H9 (cell line): ENCODE results near the gene YWHAQ. TPM values are rescaled to one million over a fixed set of nuclear protein-coding genes. Genes with fewer than 3 reads are reported as not detected.

Experiments
- DNase-seq: peaks from one replicate; pipeline ENCODE4 v3.0.0-alpha.2; 2017
- H2AFZ ChIP-seq: one replicate; pipeline ENCODE4 v1.6.1; 2013; ENCODE audit warnings: mild to moderate bottlenecking, low read length, control low read depth, moderate library complexity
- H2AK5ac ChIP-seq: 2 replicates; pipeline ENCODE4 v1.6.1; 2013; ENCODE audit warnings: low read length, control low read depth, mixed read lengths; ENCODE audit not compliant: insufficient read length
- H2BK120ac ChIP-seq: one replicate; pipeline ENCODE4 v1.6.1; 2013; ENCODE audit warnings: low read depth, mild to moderate bottlenecking, low read length, control low read depth, inconsistent platforms; ENCODE audit not compliant: poor library complexity, severe bottlenecking
- H2BK12ac ChIP-seq: 2 replicates; pipeline ENCODE4 v1.6.1; 2013; ENCODE audit warnings: low read length, control low read depth, mixed read lengths, low read depth; ENCODE audit not compliant: insufficient read length
- H2BK15ac ChIP-seq: 2 replicates; pipeline ENCODE4 v1.6.1; 2013; ENCODE audit warnings: low read depth, low read length, control low read depth
- H2BK20ac ChIP-seq: one replicate; pipeline ENCODE4 v1.6.1; 2013; ENCODE audit warnings: low read depth, mild to moderate bottlenecking, low read length, control low read depth, inconsistent platforms; ENCODE audit not compliant: poor library complexity, severe bottlenecking
- H2BK5ac ChIP-seq: 2 replicates; pipeline ENCODE4 v1.6.1; 2013; ENCODE audit warnings: low read length, control low read depth, mixed read lengths; ENCODE audit not compliant: insufficient read length
- H3K14ac ChIP-seq: 2 replicates; pipeline ENCODE4 v1.6.1; 2013; ENCODE audit warnings: low read length, control low read depth; ENCODE audit not compliant: insufficient read depth
- H3K18ac ChIP-seq: 2 replicates; pipeline ENCODE4 v1.6.1; 2013; ENCODE audit warnings: low read depth, mild to moderate bottlenecking, mixed read lengths, low read length, control low read depth; ENCODE audit not compliant: insufficient read length
- H3K23ac ChIP-seq: 2 replicates; pipeline ENCODE4 v1.6.1; 2013; ENCODE audit warnings: low read length, control low read depth, mixed read lengths, low read depth; ENCODE audit not compliant: insufficient read length
- H3K23me2 ChIP-seq: 2 replicates; pipeline ENCODE4 v1.6.1; 2013; ENCODE audit warnings: low read depth, mild to moderate bottlenecking, mixed read lengths, low read length, control low read depth; ENCODE audit not compliant: insufficient read length, poor library complexity, severe bottlenecking
- H3K27ac ChIP-seq: 2 replicates; pipeline ENCODE4 v1.5.1; 2013; ENCODE audit warnings: low read length, control low read depth, mixed read lengths, low read depth; ENCODE audit not compliant: insufficient read length
- H3K27me3 ChIP-seq: 2 replicates; pipeline ENCODE4 v1.6.1; 2013; ENCODE audit warnings: low read length, control low read depth, inconsistent platforms; ENCODE audit not compliant: insufficient read depth
- H3K4ac ChIP-seq: 2 replicates; pipeline ENCODE4 v1.6.1; 2013; ENCODE audit warnings: low read depth, mild to moderate bottlenecking, control low read depth, inconsistent platforms, low read length, moderate library complexity
- H3K4me1 ChIP-seq: 2 replicates; pipeline ENCODE4 v1.6.1; 2013; ENCODE audit warnings: low read length, control low read depth, inconsistent platforms; ENCODE audit not compliant: insufficient read depth
- H3K4me2 ChIP-seq: 2 replicates; pipeline ENCODE4 v1.6.1; 2013; ENCODE audit warnings: low read length, control low read depth, mixed read lengths; ENCODE audit not compliant: insufficient read length, insufficient read depth
- H3K56ac ChIP-seq: 2 replicates; pipeline ENCODE4 v1.6.1; 2013; ENCODE audit warnings: low read depth, mild to moderate bottlenecking, mixed read lengths, low read length, control low read depth; ENCODE audit not compliant: insufficient read length
- H3K79me1 ChIP-seq: 2 replicates; pipeline ENCODE4 v1.6.1; 2013; ENCODE audit warnings: low read depth, mild to moderate bottlenecking, moderate library complexity, low read length, control low read depth, inconsistent platforms; ENCODE audit not compliant: insufficient read depth, poor library complexity, severe bottlenecking
- H3K79me2 ChIP-seq: 2 replicates; pipeline ENCODE4 v1.6.1; 2013; ENCODE audit warnings: low read length, control low read depth, inconsistent platforms; ENCODE audit not compliant: insufficient read depth
- H3K9ac ChIP-seq: 2 replicates; pipeline ENCODE4 v1.6.1; 2013; ENCODE audit warnings: low read length, control low read depth, mixed read lengths; ENCODE audit not compliant: insufficient read length; ENCODE audit errors: extremely low read depth
- H3K9me3 ChIP-seq: one replicate; pipeline ENCODE4 v1.6.1; 2013; ENCODE audit warnings: low read depth, low read length, inconsistent platforms; ENCODE audit not compliant: control insufficient read depth
- H3T11ph ChIP-seq: one replicate; pipeline ENCODE4 v1.6.1; 2013; ENCODE audit warnings: mild to moderate bottlenecking, low read length, control low read depth, inconsistent platforms
- H4K20me1 ChIP-seq: one replicate; pipeline ENCODE4 v1.6.1; 2013; ENCODE audit not compliant: control insufficient read depth, insufficient read length, insufficient read depth
- H4K5ac ChIP-seq: 2 replicates; pipeline ENCODE4 v1.6.1; 2013; ENCODE audit warnings: low read depth, mild to moderate bottlenecking, mixed read lengths, low read length, control low read depth; ENCODE audit not compliant: insufficient read length
- H4K8ac ChIP-seq: replicated peaks from 2 replicates; pipeline ENCODE4 v1.6.1; 2013; ENCODE audit warnings: low read length, control low read depth, mixed read lengths, low read depth; ENCODE audit not compliant: insufficient read length
- H4K91ac ChIP-seq: 2 replicates; pipeline ENCODE4 v1.6.1; 2013; ENCODE audit warnings: low read depth, mild to moderate bottlenecking, moderate library complexity, mixed read lengths, low read length, control low read depth; ENCODE audit not compliant: insufficient read length
- H3K27ac Mint-ChIP-seq, 3 experiments: 2 replicates in 2 of 3; 3 replicates in 1 of 3; pipeline ENCODE4 v1.8.0; 2020 to 2021; ENCODE audit warnings: mixed read lengths in 3 of 3, mild to moderate bottlenecking in 1 of 3, moderate library complexity in 1 of 3
- H3K27me3 Mint-ChIP-seq: 2 replicates; pipeline ENCODE4 v1.8.0; 2021; ENCODE audit warnings: low read depth, mild to moderate bottlenecking, moderate library complexity, mixed read lengths
- H3K36me3 Mint-ChIP-seq, 3 experiments: 2 replicates in 2 of 3; 3 replicates in 1 of 3; pipeline ENCODE4 v1.8.0; 2020 to 2021; ENCODE audit warnings: low read depth in 3 of 3, mixed read lengths in 3 of 3; ENCODE audit not compliant: insufficient read depth in 1 of 3
- H3K4me1 Mint-ChIP-seq, 2 experiments: 2 replicates each; pipeline ENCODE4 v1.8.0; 2020; ENCODE audit warnings: mixed read lengths in 2 of 2
- H3K4me3 Mint-ChIP-seq, 2 experiments: 2 replicates in 1 of 2; 3 replicates in 1 of 2; pipeline ENCODE4 v1.8.0; 2020 to 2021; ENCODE audit warnings: mild to moderate bottlenecking in 2 of 2, mixed read lengths in 2 of 2, moderate library complexity in 1 of 2
- H3K9me3 Mint-ChIP-seq, 2 experiments: 2 replicates in 1 of 2; 3 replicates in 1 of 2; pipeline ENCODE4 v1.8.0; 2020; ENCODE audit warnings: mild to moderate bottlenecking in 2 of 2, mixed read lengths in 2 of 2, moderate library complexity in 1 of 2
- CTCF ChIP-seq: fragments of 200-600 bp; sonication (generic); conservative IDR thresholded peaks from 3 replicates; pipeline ENCODE4 v1.8.0; 2021; ENCODE audit warnings: antibody characterized with exemption, mild to moderate bottlenecking
- WGBS: extraction: QIAGEN DNeasy Blood & Tissue Kit; methylation state at CpG from one replicate; pipeline ENCODE4 v1.1.7; 2013; ENCODE audit warnings: missing lambda C conversion rate, low lambda C conversion rate, mixed read lengths; ENCODE audit not compliant: insufficient read length; ENCODE audit errors: extremely low coverage; 5-methylcytosine and 5-hydroxymethylcytosine counted together
- total RNA-seq: library from RNA; stranded (reverse); gene quantifications from 2 replicates; pipeline ENCODE4 v1.2.1, GENCODE V29; 2021

The YWHAQ gene
- total RNA-seq, 1 experiment from 2014 or later: 374 TPM

GRCh38 chr2:9663008-9663879 lies 32.4 kb upstream of the YWHAQ start:
- Histone ChIP-seq H3K79me2 (no peaks in the 10 kb centered on the region), H3K4me1 (no peaks in the 10 kb centered on the region), H2AFZ (no peak overlapping the region), H2BK120ac (no peak overlapping the region), H3K18ac (no peak overlapping the region), H2BK5ac (no peak overlapping the region), H3K23ac (no peak overlapping the region), H3K27ac (no peak overlapping the region), H3K14ac (no peak overlapping the region), H4K8ac (no peak overlapping the region), H4K20me1 (no peaks in the 10 kb centered on the region), H4K5ac (no peak overlapping the region), H2BK15ac (no peak overlapping the region), H3T11ph (no peak overlapping the region), H3K4me2 (no peak overlapping the region), H3K23me2 (no peaks in the 10 kb centered on the region), H2BK12ac (no peak overlapping the region), H3K79me1 (no peaks in the 10 kb centered on the region), H2AK5ac (no peak overlapping the region), H3K4ac (no peak overlapping the region), H3K9ac (no peak overlapping the region), H3K9me3 (no peaks in the 10 kb centered on the region), H3K27me3 (no peaks in the 10 kb centered on the region), H2BK20ac (no peak overlapping the region), H3K56ac (no peak overlapping the region), H4K91ac (no peak overlapping the region)
- Mint-ChIP-seq H3K4me1 (peaks cover 3 to 6% of the 10 kb centered on the region in 2 experiments; a peak in 2 of 4 replicates), H3K27me3 (peaks cover 9% of the 10 kb centered on the region), H3K36me3 (peaks cover 0 to 2% (median 0%) of the 10 kb centered on the region in 3 experiments; a peak in 1 of 7 replicates), H3K9me3 (no peaks in the 10 kb centered on the region), H3K27ac (no peak overlapping the region; a peak in 1 of 7 replicates), H3K4me3 (no peak overlapping the region)
- no CpG with 5 or more reads among the region's 7 CpGs for WGBS
- DNase-seq: no peak
- TF ChIP-seq CTCF: no peak
